Choroid plexus epithelial cell (primary cell): Measurements from ENCODE around the gene ZNF747.
"Not testable (repeated sequence)": the region's sequence is repeated elsewhere in the genome, so short reads cannot be mapped to it uniquely, and the experiment has no call there.

Experiments used
- DNase-seq: peaks from one replicate; pipeline ENCODE4 v3.0.0-alpha.2; 2010; ENCODE audit warnings: low read depth
- H3K4me3 ChIP-seq: 2 replicates; pipeline ENCODE4 v1.5.1; 2011; ENCODE audit warnings: low read depth, mild to moderate bottlenecking, control low read depth, low read length, moderate library complexity
- TF ChIP-seq, protein P1 (sequence below): conservative IDR thresholded peaks from 2 replicates; pipeline ENCODE4 v1.5.1; 2011; ENCODE audit warnings: low read depth, mild to moderate bottlenecking, control low read depth, inconsistent platforms, low read length, moderate library complexity

The ZNF747 gene

DNA sequence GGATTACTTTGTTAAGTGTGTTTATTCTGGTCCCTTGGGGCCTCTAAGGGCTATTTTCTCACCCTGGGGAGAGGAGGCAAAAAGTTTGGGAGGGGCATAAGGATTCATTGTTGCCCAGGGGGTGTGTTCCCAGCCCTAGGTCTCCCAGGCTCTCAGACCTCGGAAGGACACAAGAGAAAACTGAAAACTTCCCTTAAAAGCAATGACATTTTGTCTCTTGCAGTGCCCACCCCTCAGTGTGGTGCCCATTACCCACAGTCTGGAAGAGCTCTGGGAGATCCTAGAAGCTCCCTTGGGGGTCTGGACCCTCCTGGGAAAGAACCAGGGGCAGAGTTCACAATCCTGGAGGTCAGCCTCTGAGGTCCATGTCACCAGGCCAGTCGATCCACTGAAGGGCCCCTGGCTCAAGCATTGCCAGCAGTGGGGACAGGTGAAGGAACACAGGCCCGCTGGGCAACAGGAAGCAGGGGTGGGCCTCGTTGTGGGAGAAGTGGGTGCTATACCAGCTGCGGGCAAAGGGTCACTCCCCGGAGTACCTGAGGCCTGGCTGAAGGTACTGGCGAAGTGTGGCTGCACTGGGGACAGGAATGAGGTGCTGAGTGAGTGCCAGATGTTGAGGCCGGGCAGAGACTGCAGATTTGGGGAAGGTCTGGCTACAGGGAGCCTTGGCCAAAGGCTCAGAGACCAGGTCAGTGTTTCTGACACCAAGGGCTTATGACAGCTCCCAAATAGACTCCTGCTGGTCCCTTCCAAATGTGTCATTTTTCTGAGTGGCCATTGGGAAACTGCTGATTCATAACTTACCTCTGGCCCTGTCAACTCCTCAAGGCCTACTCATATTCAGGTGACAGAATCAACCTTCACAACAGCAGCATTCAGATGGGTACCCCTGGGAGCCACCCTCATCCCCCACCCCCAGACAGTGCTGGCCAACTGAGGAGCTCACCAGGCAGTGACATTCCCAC, 4.6 kb upstream of the ZNF747 start:
- DNase-seq, result no peak
- no peak overlapping the region for H3K4me3 ChIP-seq
- TF ChIP-seq, protein P1, sequence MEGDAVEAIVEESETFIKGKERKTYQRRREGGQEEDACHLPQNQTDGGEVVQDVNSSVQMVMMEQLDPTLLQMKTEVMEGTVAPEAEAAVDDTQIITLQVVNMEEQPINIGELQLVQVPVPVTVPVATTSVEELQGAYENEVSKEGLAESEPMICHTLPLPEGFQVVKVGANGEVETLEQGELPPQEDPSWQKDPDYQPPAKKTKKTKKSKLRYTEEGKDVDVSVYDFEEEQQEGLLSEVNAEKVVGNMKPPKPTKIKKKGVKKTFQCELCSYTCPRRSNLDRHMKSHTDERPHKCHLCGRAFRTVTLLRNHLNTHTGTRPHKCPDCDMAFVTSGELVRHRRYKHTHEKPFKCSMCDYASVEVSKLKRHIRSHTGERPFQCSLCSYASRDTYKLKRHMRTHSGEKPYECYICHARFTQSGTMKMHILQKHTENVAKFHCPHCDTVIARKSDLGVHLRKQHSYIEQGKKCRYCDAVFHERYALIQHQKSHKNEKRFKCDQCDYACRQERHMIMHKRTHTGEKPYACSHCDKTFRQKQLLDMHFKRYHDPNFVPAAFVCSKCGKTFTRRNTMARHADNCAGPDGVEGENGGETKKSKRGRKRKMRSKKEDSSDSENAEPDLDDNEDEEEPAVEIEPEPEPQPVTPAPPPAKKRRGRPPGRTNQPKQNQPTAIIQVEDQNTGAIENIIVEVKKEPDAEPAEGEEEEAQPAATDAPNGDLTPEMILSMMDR, result no peak

DNA sequence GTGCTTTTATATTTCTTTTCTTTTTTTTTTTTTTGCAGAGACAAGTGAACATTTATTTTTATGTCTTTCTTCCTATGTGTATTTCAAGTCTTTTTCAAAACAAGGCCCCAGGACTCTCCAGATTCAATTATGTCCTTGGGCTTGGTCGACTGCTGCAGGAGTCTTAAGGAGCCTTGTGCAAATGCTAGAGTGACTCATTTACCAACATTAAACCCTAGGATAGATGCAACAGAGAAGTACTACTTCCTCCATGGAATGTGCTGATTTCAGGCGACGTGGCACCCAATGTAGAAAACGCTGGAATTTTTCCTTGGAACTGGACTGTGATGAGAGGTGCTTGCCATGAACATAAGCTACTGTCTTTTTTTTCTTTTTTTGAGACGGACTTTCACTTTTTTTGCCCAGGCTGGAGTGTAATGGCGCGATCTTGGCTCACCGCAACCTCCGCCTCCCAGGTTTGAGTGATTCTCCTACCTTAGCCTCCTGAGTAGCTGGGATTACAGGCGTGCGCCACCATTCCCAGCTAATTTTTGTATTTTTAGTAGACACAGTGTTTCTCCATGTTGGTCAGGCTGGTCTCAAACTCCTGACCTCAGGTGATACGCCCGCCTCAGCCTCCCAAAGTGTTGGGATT, 1.9 kb upstream of the ZNF747 start:
- not testable (repeated sequence) for H3K4me3 ChIP-seq, DNase-seq

DNA sequence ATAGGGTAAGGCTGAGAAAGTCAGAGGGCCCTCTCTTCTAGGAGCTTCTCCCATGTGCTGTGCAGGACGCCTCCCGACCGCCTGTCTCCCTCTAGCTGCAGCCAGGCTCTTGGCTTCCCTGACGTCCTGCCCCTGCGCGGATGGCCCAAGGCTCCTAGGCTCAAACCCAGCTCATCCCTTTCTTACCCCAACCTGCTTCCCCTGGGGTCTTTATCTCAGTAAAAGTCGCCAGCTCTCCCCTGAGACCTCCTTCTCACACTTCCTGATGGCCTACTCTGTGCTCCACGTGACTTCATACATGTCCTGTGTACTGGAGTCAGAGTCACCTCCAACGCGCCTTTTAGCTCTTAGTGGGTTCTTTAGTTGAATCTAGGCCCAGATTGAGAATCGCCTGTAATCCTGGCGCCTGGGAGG, 1.1 kb upstream of the ZNF747 start:
- DNase-seq, result peak; percentile 88
- peak overlapping the region; percentile 77 for H3K4me3 ChIP-seq
- TF ChIP-seq, protein P1, result peak; percentile 90

DNA sequence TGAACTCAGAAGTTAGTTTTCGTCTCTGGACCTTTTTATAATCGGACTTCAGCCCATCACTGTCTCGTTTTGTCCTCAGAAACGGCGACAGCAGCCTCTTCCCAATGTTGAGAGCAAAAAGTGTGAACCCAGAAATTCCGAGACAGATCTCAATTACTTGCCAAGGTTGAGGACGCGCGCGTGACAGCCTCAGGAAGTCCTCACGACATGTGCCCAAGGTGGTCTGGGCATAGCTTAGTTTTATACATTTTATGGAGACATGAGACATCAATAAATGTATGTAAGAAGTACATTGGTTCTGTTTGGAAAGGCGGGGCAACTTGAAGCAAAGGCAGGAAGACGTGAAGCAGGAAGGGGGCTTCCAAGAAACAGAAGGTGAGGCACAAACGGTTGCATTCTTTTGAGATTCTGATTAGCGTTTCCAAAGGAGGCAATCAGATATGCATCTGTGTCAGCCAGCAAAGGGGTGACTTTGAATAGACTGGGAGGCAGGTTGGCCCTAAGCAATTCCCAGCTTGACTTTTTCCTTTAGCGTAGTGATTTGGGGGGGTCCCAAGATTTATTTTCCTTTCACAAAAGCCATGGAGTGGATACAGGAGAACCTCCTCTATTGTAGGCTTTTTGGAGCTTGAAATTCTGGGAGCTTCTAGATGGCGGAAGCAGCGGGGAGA, 583 bp upstream of the ZNF747 start:
- TF ChIP-seq, protein P1, result no peak
- DNase-seq, result peak; percentile 36
- peak overlapping the region; percentile 77 for H3K4me3 ChIP-seq

DNA sequence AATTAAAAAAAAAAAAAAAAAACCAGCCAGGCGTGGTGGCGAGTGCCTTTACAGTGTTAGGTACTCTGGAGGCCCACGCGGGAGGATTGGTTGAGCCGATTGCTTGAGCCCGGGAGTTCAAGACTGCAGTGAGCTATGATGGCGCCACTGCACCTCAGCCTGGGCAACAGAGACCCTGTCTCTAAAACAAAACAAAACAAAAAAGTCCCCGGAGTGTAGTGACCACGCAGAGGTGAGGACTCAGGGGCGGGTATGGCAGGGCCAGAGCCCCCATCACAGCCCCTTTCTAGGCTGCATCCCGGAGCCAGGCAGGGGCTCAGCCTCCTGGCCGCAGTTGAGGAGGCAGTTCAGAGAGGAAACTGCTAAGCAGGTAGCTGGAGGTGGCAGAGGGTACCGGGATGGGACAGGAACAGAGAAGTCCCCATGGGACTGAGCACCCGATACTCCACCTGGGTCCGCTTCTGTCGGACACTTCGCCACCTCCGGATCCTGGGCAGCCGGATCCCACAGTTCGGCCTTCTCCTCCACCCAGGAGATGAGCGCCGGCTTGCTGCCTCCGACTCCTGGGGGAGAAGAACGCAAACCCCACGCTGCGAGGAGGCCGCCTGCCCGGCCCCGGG, 800 bp downstream of the ZNF747 start:
- TF ChIP-seq, protein P1, result no peak
- DNase-seq, result peak; percentile 34
- H3K4me3 ChIP-seq, result peak overlapping the region; percentile 77

DNA sequence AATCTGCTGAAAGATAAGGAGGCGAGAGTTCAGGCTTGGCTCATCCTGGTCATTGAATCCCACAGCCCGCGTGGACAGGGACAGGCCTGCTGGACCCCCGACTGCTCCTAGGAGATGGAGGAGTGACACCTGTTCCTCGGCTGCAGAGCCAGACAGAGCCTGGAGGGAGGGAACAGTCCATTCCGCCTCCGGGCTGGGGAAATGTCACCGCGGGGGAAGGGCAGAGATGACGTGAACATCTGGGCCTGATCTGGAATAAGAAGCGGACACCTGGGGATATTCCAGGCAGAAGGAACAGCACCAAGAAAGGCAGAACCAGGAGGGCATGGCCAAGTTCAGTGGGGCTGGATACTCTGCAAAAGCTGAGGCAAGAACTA, 1.5 kb downstream of the ZNF747 start:
- TF ChIP-seq, protein P1, result no peak
- no peak overlapping the region for H3K4me3 ChIP-seq
- DNase-seq, result no peak
